NCI-H187 (cell line): Measurements from ENCODE around the gene GNLY.

Experiments
- DNase-seq, 2 experiments: peaks; one replicate each; lab custom pipeline; 2025; lab: John Stamatoyannopoulos, UW

The GNLY gene

GRCh38 chr2:85728883-85729824, 35.0 kb downstream of the GNLY start:
- peak; percentile 26 to 38 for DNase-seq

GRCh38 chr2:85729825-85730510, 35.8 kb downstream of the GNLY start:
- DNase-seq: no peak

- DNase-seq: no peak
Measured at GRCh38 chr2:85730686-85731230, 36.6 kb downstream of the GNLY start.

GRCh38 chr2:85731606-85732005, 37.4 kb downstream of the GNLY start:
- DNase-seq: no peak

- no peak for DNase-seq
Measured at GRCh38 chr2:85732467-85733120, 38.4 kb downstream of the GNLY start.

- no peak for DNase-seq
Measured at GRCh38 chr2:85733121-85733960, 39.2 kb downstream of the GNLY start.

- DNase-seq: no peak
Measured at GRCh38 chr2:85734015-85734414, 39.9 kb downstream of the GNLY start.

- no peak for DNase-seq
Measured at GRCh38 chr2:85734942-85735608, 40.9 kb downstream of the GNLY start.

- no peak for DNase-seq
Measured at GRCh38 chr2:85735691-85736090, 41.5 kb downstream of the GNLY start.

- DNase-seq: no peak
Measured at GRCh38 chr2:85736456-85737355, 42.5 kb downstream of the GNLY start.

GRCh38 chr2:85737481-85737880, 43.3 kb downstream of the GNLY start:
- no peak for DNase-seq

- DNase-seq: no peak
Measured at GRCh38 chr2:85737961-85738360, 43.8 kb downstream of the GNLY start.

GRCh38 chr2:85740193-85740592, 46.0 kb downstream of the GNLY start:
- no peak for DNase-seq

- DNase-seq: no peak
Measured at GRCh38 chr2:85741211-85741832, 47.2 kb downstream of the GNLY start.

- no peak for DNase-seq
Measured at GRCh38 chr2:85741833-85742455, 47.8 kb downstream of the GNLY start.

- no peak for DNase-seq
Measured at GRCh38 chr2:85743304-85743978, 49.3 kb downstream of the GNLY start.

GRCh38 chr2:85744055-85744454, 49.9 kb downstream of the GNLY start:
- DNase-seq: no peak
